Psoas muscle (tissue), 8 donors: ENCODE measurements around the gene EP300. TPM values are rescaled to one million over a fixed set of nuclear protein-coding genes. Genes with fewer than 3 reads are reported as not detected.

Experiments
- ATAC-seq, 4 donors: fragments of 200-7000 bp; cut with Tn5 transposase; one replicate each; pipeline ENCODE4 v1.9.1; 2020; ENCODE audit warnings: moderate library complexity in 3 of 4, mild to moderate bottlenecking in 2 of 4
- DNase-seq, 2 donors: peaks; one replicate each; pipeline ENCODE4 v3.0.0-alpha.2; 2020
- H3K27ac ChIP-seq: fragments of 200-600 bp; one replicate; pipeline ENCODE4 v1.8.0; 2022
- H3K27me3 ChIP-seq, 3 donors: fragments of 200-600 bp in 1 of 3; one replicate each; pipeline versions ENCODE4 v1.6.1 to v1.8.0; 2013 to 2022; ENCODE audit warnings: low read length in 2 of 3, mild to moderate bottlenecking in 2 of 3, moderate library complexity in 1 of 3; ENCODE audit not compliant: insufficient read depth in 3 of 3
- H3K36me3 ChIP-seq, 2 donors: fragments of 200-600 bp in 1 of 2; one replicate each; pipeline versions ENCODE4 v1.6.1 to v1.8.0; 2013 to 2022; ENCODE audit warnings: low read depth in 1 of 2, mild to moderate bottlenecking in 1 of 2, moderate library complexity in 1 of 2; ENCODE audit not compliant: insufficient read depth in 1 of 2
- H3K4me1 ChIP-seq: fragments of 200-600 bp; one replicate; pipeline ENCODE4 v1.8.0; 2022
- H3K4me3 ChIP-seq: fragments of 200-600 bp; one replicate; pipeline ENCODE4 v1.8.0; 2022; ENCODE audit warnings: mild to moderate bottlenecking
- H3K9me3 ChIP-seq: fragments of 200-600 bp; one replicate; pipeline ENCODE4 v1.8.0; 2022
- CTCF ChIP-seq: fragments of 200-600 bp; IDR thresholded peaks from one replicate; pipeline ENCODE4 v1.8.0; 2022; ENCODE audit warnings: antibody characterized with exemption
- WGBS, 3 donors: extraction: QIAGEN DNeasy Blood & Tissue Kit; methylation state at CpG; one replicate each; pipeline versions ENCODE4 v1.1.6 to v1.1.7; 2013; 5-methylcytosine and 5-hydroxymethylcytosine counted together
- intact Hi-C, 2 donors: fragments of 100-400 bp; cut with DNase I; formaldehyde crosslinking; loops; one replicate each; pipeline versions ENCODE4 v1.11.0 to v1.14.2; 2022
- polyA plus RNA-seq, 3 donors: library from polyadenylated mRNA; stranded (reverse); fragments of 200-250 nt; gene quantifications; one replicate each; pipeline ENCODE4 v1.2.3, GENCODE V29; 2013
- total RNA-seq, 4 donors: library from RNA; stranded (reverse); fragmentation: NEBNext Ultra II Directional in 2 of 4; extraction: Animal tissue kit (Norgen Biotek cat#: 25700) in 2 of 4; gene quantifications; one replicate each; pipeline versions ENCODE4 v1.2.1 to v1.2.4, GENCODE V29; 2021 to 2023
- donor health status: healthy with polysubstance abuse.
- donor health status: DM: no; HTN: no; CAD: no; lungs with moderate emphysema.
- donor health status: Bipolar disorder and iron deficiency.
- donor health status: healthy.
- donor health status: DM: yes; HTN: yes; CAD: no.
- donor health status: DM: no; HTN: no; CAD: no.
- donor health status: DM: no; HTN: no; CAD: no.
- donor health status: DM: yes; HTN: yes; CAD: no.

The EP300 gene
- total and polyA plus RNA-seq, 7 donors, result 6.2 to 40.7 (median 31.0) TPM

- Histone ChIP-seq H3K4me3 (no peak overlapping the region), H3K27me3 (no peaks in the 10 kb centered on the region), H3K9me3 (no peaks in the 10 kb centered on the region), H3K4me1 (no peaks in the 10 kb centered on the region), H3K36me3 (no peaks in the 10 kb centered on the region), H3K27ac (no peak overlapping the region)
- intact Hi-C loops, result no loop called here
- DNase-seq (no peak), ATAC-seq (no peak)
- no peak for TF ChIP-seq CTCF
- 93 to 96% (median 93%) methylated on average over 22 of the region's 22 CpGs for WGBS, 3 donors
Measured at GRCh38 chr22:41074466-41074865, 17.9 kb upstream of the EP300 start.

- intact Hi-C loops, result no loop called here
- DNase-seq (no peak), ATAC-seq (no peak)
- H3K4me1 ChIP-seq, result no peaks in the 10 kb centered on the region
- H3K9me3 ChIP-seq, result no peaks in the 10 kb centered on the region
- no peaks in the 10 kb centered on the region for H3K27me3 ChIP-seq
- H3K36me3 ChIP-seq, result no peaks in the 10 kb centered on the region
- no peak overlapping the region for H3K27ac ChIP-seq
- H3K4me3 ChIP-seq, result no peak overlapping the region
- WGBS, 3 donors, result 89 to 94% (median 93%) methylated on average over 26 of the region's 26 CpGs
- no peak for TF ChIP-seq CTCF
Measured at GRCh38 chr22:41074941-41075710, 17.3 kb upstream of the EP300 start.

- intact Hi-C loops, result no loop called here
- no peak for DNase-seq
- TF ChIP-seq CTCF, result no peak
Measured at GRCh38 chr22:41075946-41076345, 16.4 kb upstream of the EP300 start.

GRCh38 chr22:41076857-41077256 lies 15.5 kb upstream of the EP300 start:
- intact Hi-C loops, result no loop called here
- no peak for TF ChIP-seq CTCF

More at GRCh38 chr22:41075946-41076345, 16.4 kb upstream of the EP300 start:
- H3K4me3 ChIP-seq, result no peak overlapping the region
- ATAC-seq, result no peak
- H3K9me3 ChIP-seq, result no peaks in the 10 kb centered on the region
- no peaks in the 10 kb centered on the region for H3K4me1 ChIP-seq
- no peaks in the 10 kb centered on the region for H3K27me3 ChIP-seq
- H3K27ac ChIP-seq, result no peak overlapping the region
- no peaks in the 10 kb centered on the region for H3K36me3 ChIP-seq

GRCh38 chr22:41078931-41079330 lies 13.5 kb upstream of the EP300 start:
- DNase-seq (no peak), ATAC-seq (no peak)
- Histone ChIP-seq H3K27me3 (no peaks in the 10 kb centered on the region), H3K4me3 (no peak overlapping the region), H3K9me3 (no peaks in the 10 kb centered on the region), H3K27ac (no peak overlapping the region), H3K4me1 (no peaks in the 10 kb centered on the region), H3K36me3 (no peaks in the 10 kb centered on the region)
- no peak for TF ChIP-seq CTCF
- WGBS, 3 donors, result 22 to 28% (median 27%) methylated on average over 1 of the region's 1 CpG
- intact Hi-C loops, result no loop called here

More at GRCh38 chr22:41076857-41077256, 15.5 kb upstream of the EP300 start:
- Histone ChIP-seq H3K9me3 (no peaks in the 10 kb centered on the region), H3K27me3 (no peaks in the 10 kb centered on the region), H3K27ac (no peak overlapping the region), H3K4me1 (no peaks in the 10 kb centered on the region), H3K36me3 (no peaks in the 10 kb centered on the region), H3K4me3 (no peak overlapping the region)
- ATAC-seq, result no peak
- DNase-seq, result no peak
- WGBS, 3 donors, result 67 to 78% (median 77%) methylated on average over 1 of the region's 1 CpG
